Epithelial cell of esophagus (primary cell): ENCODE data around the gene REPS2.

ENCODE experiments used
- DNase-seq: peaks from one replicate; pipeline ENCODE4 v3.0.0; 2010; ENCODE audit warnings: low read depth
- H3K4me3 ChIP-seq: 2 replicates; pipeline ENCODE4 v1.5.1; 2011; ENCODE audit warnings: mild to moderate bottlenecking, low read length, control low read depth
- CTCF ChIP-seq: IDR thresholded peaks from 2 replicates; pipeline ENCODE4 v1.5.1; 2011; ENCODE audit warnings: low read depth, mild to moderate bottlenecking, low read length, control low read depth, inconsistent platforms; ENCODE audit not compliant: insufficient read depth; ENCODE audit errors: missing control alignments

Gene REPS2

GRCh38 chrX:16997313-16997712 is 50.9 kb downstream of the REPS2 start:
- no peak for TF ChIP-seq CTCF
- DNase-seq = no peak
- H3K4me3 ChIP-seq = no peak overlapping the region

DNA sequence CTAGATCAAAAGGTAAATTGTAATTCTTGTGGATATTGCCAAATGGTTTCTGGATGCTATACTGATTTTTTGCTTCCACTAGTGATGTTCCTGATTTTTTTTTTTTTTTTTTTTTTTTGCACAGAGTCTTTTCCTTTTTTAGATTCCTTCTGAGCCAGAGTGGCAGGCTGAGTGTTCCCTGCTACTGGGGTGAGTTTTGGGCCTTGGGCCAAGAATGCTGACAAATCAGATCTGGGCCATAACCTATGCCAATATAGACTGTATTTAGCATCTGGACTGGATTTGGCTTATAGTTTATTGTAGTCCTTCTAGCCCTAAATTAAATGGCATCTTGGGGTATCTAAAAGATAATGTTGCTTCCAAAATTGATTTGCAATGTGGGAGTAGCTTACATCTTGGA is 52.8 kb downstream of the REPS2 start:
- TF ChIP-seq CTCF = no peak
- H3K4me3 ChIP-seq = no peak overlapping the region
- peak; percentile 15 for DNase-seq

DNA sequence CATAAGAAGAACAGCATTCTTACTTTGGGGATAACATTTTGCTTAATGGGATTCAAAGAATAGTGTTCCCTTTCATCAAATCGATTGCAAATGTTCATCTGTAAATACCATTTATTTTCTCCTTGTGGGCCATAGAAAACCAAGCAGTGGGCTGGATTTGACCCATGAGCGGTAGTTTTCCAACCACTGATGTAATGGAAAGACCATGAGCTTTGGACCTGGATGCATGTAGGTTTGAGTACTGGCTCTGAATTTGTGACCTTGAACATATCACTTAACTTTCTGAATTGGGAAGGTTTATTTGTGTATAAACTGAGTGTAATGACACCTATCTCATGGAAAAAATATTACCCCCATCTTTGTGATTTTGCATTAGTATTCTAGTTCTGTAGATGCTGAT is 54.3 kb downstream of the REPS2 start:
- no peak for DNase-seq
- TF ChIP-seq CTCF = no peak
- H3K4me3 ChIP-seq = no peak overlapping the region

GRCh38 chrX:17005712-17006368 is 59.4 kb downstream of the REPS2 start:
- no peak overlapping the region for H3K4me3 ChIP-seq
- no peak for TF ChIP-seq CTCF
- peak; percentile 24 for DNase-seq

GRCh38 chrX:17007134-17007768 is 60.8 kb downstream of the REPS2 start:
- H3K4me3 ChIP-seq = no peak overlapping the region
- TF ChIP-seq CTCF = no peak
- DNase-seq = peak; percentile 11

- DNase-seq = no peak
- TF ChIP-seq CTCF = no peak
- H3K4me3 ChIP-seq = no peak overlapping the region
Measured at GRCh38 chrX:17009856-17010625, 63.6 kb downstream of the REPS2 start.
